ENCODE measurements around the gene KLK7.

DNA sequence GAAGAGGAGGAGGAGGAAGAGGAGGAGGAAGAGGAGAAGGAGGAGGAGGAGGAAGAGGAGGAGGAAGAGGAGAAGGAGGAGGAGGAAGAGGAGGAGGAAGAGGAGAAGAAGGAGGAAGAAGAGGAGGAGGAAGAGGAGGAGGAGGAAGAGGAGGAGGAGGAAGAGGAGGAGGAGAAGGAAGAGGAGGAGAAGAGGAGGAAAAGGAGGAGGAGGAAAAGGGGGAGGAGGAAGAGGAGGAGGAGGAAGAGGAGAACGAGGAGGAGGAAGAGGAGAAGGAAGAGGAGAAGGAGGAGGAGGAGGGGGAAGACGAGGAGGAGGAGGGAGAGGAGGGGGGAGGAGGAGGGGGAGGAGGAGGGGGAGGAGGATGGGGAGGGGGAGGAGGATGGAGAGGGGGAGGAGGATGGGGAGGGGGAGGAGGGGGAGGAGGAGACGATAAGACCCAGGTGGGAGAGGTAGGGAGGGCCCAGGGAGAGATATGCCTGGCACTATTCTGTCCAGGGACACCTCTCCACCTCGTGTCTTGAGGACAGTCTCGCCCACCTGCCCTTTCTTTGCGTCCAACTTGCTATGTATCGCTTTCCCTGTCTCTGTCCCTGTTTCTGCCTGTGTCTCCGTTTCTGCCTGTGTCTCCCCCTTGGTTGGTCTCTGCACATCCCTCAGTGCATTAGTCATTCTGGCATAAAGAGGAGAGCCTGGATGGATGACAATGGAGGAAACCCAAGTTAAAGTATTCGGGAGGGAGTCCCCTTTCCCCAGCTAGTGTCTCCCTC lies 23.8 kb downstream of the KLK7 start:
- TF ChIP-seq YY1 (IDR thresholded peaks at IDR 0.05; ENCODE audit: insufficient read depth, insufficient read length) (no peak), ZNF274 (IDR thresholded peaks at IDR 0.05; ENCODE audit: low read depth, low read length) (no peak)
